ENCODE data around the gene TOR4A. TPM values are rescaled to one million over a fixed set of nuclear protein-coding genes. Genes with fewer than 3 reads are reported as not detected.

The TOR4A gene
- total and polyA plus RNA-seq, 4 donors: 1.3 to 3.5 (median 2.3) TPM

- 80% methylated on average over 24 of the region's 24 CpGs for WGBS (ENCODE audit: insufficient coverage)
Measured at GRCh38 chr9:137232510-137232909, 45.0 kb upstream of the TOR4A start.

GRCh38 chr9:137233143-137233980 lies 44.2 kb upstream of the TOR4A start:
- H3K4me3 ChIP-seq (ENCODE audit: low read depth, low read length): no peak overlapping the region
- H3K4me1 ChIP-seq (ENCODE audit: control insufficient read depth, insufficient read depth, low read length): peaks cover 33% of the 10 kb centered on the region
- no peak for DNase-seq (ENCODE audit: low read depth in 4 of 6, low spot score in 6 of 6)
- 82% methylated on average over 35 of the region's 40 CpGs for WGBS (ENCODE audit: insufficient coverage)
- H3K36me3 ChIP-seq (ENCODE audit: control insufficient read depth, insufficient read depth, low read length): peaks cover 36% of the 10 kb centered on the region
- no peaks in the 10 kb centered on the region for H3K27me3 ChIP-seq (ENCODE audit: control insufficient read depth, insufficient read depth, low read length)
- no peak overlapping the region for H3K27ac ChIP-seq (ENCODE audit: low read depth, low read length)
- H3K9me3 ChIP-seq (ENCODE audit: control insufficient read depth, insufficient read depth, low read length): no peaks in the 10 kb centered on the region

More at GRCh38 chr9:137232510-137232909, 45.0 kb upstream of the TOR4A start:
- no peaks in the 10 kb centered on the region for H3K9me3 ChIP-seq (ENCODE audit: control insufficient read depth, insufficient read depth, low read length)
- peaks cover 27% of the 10 kb centered on the region for H3K4me1 ChIP-seq (ENCODE audit: control insufficient read depth, insufficient read depth, low read length)
- H3K36me3 ChIP-seq (ENCODE audit: control insufficient read depth, insufficient read depth, low read length): peaks cover 28% of the 10 kb centered on the region
- no peak for DNase-seq (ENCODE audit: low read depth in 4 of 6, low spot score in 6 of 6)
- no peak overlapping the region for H3K4me3 ChIP-seq (ENCODE audit: low read depth, low read length)
- no peak overlapping the region for H3K27ac ChIP-seq (ENCODE audit: low read depth, low read length)
- no peaks in the 10 kb centered on the region for H3K27me3 ChIP-seq (ENCODE audit: control insufficient read depth, insufficient read depth, low read length)

GRCh38 chr9:137234055-137234697 lies 43.4 kb upstream of the TOR4A start:
- Histone ChIP-seq H3K4me1 (ENCODE audit: control insufficient read depth, insufficient read depth, low read length) (peaks cover 42% of the 10 kb centered on the region), H3K27me3 (ENCODE audit: control insufficient read depth, insufficient read depth, low read length) (no peaks in the 10 kb centered on the region), H3K27ac (ENCODE audit: low read depth, low read length) (no peak overlapping the region), H3K9me3 (ENCODE audit: control insufficient read depth, insufficient read depth, low read length) (no peaks in the 10 kb centered on the region), H3K36me3 (ENCODE audit: control insufficient read depth, insufficient read depth, low read length) (peaks cover 43% of the 10 kb centered on the region), H3K4me3 (ENCODE audit: low read depth, low read length) (no peak overlapping the region)
- WGBS (ENCODE audit: insufficient coverage): 62% methylated on average over 37 of the region's 40 CpGs
- DNase-seq (ENCODE audit: low read depth in 4 of 6, low spot score in 6 of 6): no peak

GRCh38 chr9:137234758-137235423 lies 42.6 kb upstream of the TOR4A start:
- WGBS (ENCODE audit: insufficient coverage): 82% methylated on average over 17 of the region's 18 CpGs
- Histone ChIP-seq H3K27ac (ENCODE audit: low read depth, low read length) (no peak overlapping the region), H3K4me3 (ENCODE audit: low read depth, low read length) (no peak overlapping the region), H3K36me3 (ENCODE audit: control insufficient read depth, insufficient read depth, low read length) (peaks cover 43% of the 10 kb centered on the region), H3K9me3 (ENCODE audit: control insufficient read depth, insufficient read depth, low read length) (no peaks in the 10 kb centered on the region), H3K27me3 (ENCODE audit: control insufficient read depth, insufficient read depth, low read length) (no peaks in the 10 kb centered on the region), H3K4me1 (ENCODE audit: control insufficient read depth, insufficient read depth, low read length) (peaks cover 49% of the 10 kb centered on the region)
- DNase-seq (ENCODE audit: low read depth in 4 of 6, low spot score in 6 of 6): no peak

- Histone ChIP-seq H3K9me3 (ENCODE audit: control insufficient read depth, insufficient read depth, low read length) (no peaks in the 10 kb centered on the region), H3K36me3 (ENCODE audit: control insufficient read depth, insufficient read depth, low read length) (peaks cover 43% of the 10 kb centered on the region), H3K4me1 (ENCODE audit: control insufficient read depth, insufficient read depth, low read length) (peaks cover 52% of the 10 kb centered on the region), H3K27me3 (ENCODE audit: control insufficient read depth, insufficient read depth, low read length) (no peaks in the 10 kb centered on the region), H3K27ac (ENCODE audit: low read depth, low read length) (no peak overlapping the region), H3K4me3 (ENCODE audit: low read depth, low read length) (no peak overlapping the region)
- DNase-seq (ENCODE audit: low read depth in 4 of 6, low spot score in 6 of 6): no peak
- 75% methylated on average over 32 of the region's 35 CpGs for WGBS (ENCODE audit: insufficient coverage)
Measured at GRCh38 chr9:137235424-137236237, 41.9 kb upstream of the TOR4A start.

- H3K4me3 ChIP-seq (ENCODE audit: low read depth, low read length): no peak overlapping the region
- H3K27ac ChIP-seq (ENCODE audit: low read depth, low read length): no peak overlapping the region
- peaks cover 43% of the 10 kb centered on the region for H3K36me3 ChIP-seq (ENCODE audit: control insufficient read depth, insufficient read depth, low read length)
- DNase-seq (ENCODE audit: low read depth in 4 of 6, low spot score in 6 of 6): peak in 2 of 6 donors; percentile 82 to 83
- WGBS (ENCODE audit: insufficient coverage): 14% methylated on average over 28 of the region's 31 CpGs
- H3K4me1 ChIP-seq (ENCODE audit: control insufficient read depth, insufficient read depth, low read length): peaks cover 52% of the 10 kb centered on the region
- no peaks in the 10 kb centered on the region for H3K27me3 ChIP-seq (ENCODE audit: control insufficient read depth, insufficient read depth, low read length)
- H3K9me3 ChIP-seq (ENCODE audit: control insufficient read depth, insufficient read depth, low read length): no peaks in the 10 kb centered on the region
Measured at GRCh38 chr9:137236238-137236935, 41.1 kb upstream of the TOR4A start.

- H3K27ac ChIP-seq (ENCODE audit: low read depth, low read length): peak overlapping the region; percentile 58
Measured at GRCh38 chr9:137236936-137237421, 40.5 kb upstream of the TOR4A start.

GRCh38 chr9:137237759-137238726 lies 39.5 kb upstream of the TOR4A start:
- no peaks in the 10 kb centered on the region for H3K9me3 ChIP-seq (ENCODE audit: control insufficient read depth, insufficient read depth, low read length)
- peaks cover 53% of the 10 kb centered on the region for H3K36me3 ChIP-seq (ENCODE audit: control insufficient read depth, insufficient read depth, low read length)
- H3K27me3 ChIP-seq (ENCODE audit: control insufficient read depth, insufficient read depth, low read length): no peaks in the 10 kb centered on the region
- DNase-seq (ENCODE audit: low read depth in 4 of 6, low spot score in 6 of 6): peak in 2 of 6 donors; percentile 14 to 56
- peaks cover 65% of the 10 kb centered on the region for H3K4me1 ChIP-seq (ENCODE audit: control insufficient read depth, insufficient read depth, low read length)
- H3K4me3 ChIP-seq (ENCODE audit: low read depth, low read length): no peak overlapping the region
- peak overlapping the region; percentile 61 for H3K27ac ChIP-seq (ENCODE audit: low read depth, low read length)
- WGBS (ENCODE audit: insufficient coverage): 50% methylated on average over 12 of the region's 13 CpGs

More at GRCh38 chr9:137236936-137237421, 40.5 kb upstream of the TOR4A start:
- H3K4me3 ChIP-seq (ENCODE audit: low read depth, low read length): no peak overlapping the region
- H3K36me3 ChIP-seq (ENCODE audit: control insufficient read depth, insufficient read depth, low read length): peaks cover 46% of the 10 kb centered on the region
- H3K27me3 ChIP-seq (ENCODE audit: control insufficient read depth, insufficient read depth, low read length): no peaks in the 10 kb centered on the region
- no peak for DNase-seq (ENCODE audit: low read depth in 4 of 6, low spot score in 6 of 6)
- 32% methylated on average over 10 of the region's 11 CpGs for WGBS (ENCODE audit: insufficient coverage)
- no peaks in the 10 kb centered on the region for H3K9me3 ChIP-seq (ENCODE audit: control insufficient read depth, insufficient read depth, low read length)
- H3K4me1 ChIP-seq (ENCODE audit: control insufficient read depth, insufficient read depth, low read length): peaks cover 54% of the 10 kb centered on the region
